Spleen (tissue), 11 donors: ENCODE measurements around the gene TP63. TPM values are rescaled to one million over a fixed set of nuclear protein-coding genes. Genes with fewer than 3 reads are reported as not detected.

Experiments used
- DNase-seq: peaks from one replicate; pipeline ENCODE4 v3.0.0-alpha.2; 2020
- H3K27ac ChIP-seq, 8 donors: fragments of 200-600 bp; sonication (generic) in 7 of 8; 1 replicate in 4 of 8; 2 replicates in 4 of 8; pipeline versions ENCODE4 v1.5.0 to v1.8.0; 2016 to 2021; ENCODE audit warnings: inconsistent platforms in 4 of 8, mild to moderate bottlenecking in 4 of 8, moderate library complexity in 1 of 8
- H3K27me3 ChIP-seq, 7 donors: fragments of 200-600 bp; sonication (generic) in 6 of 7; replicated peaks in 1 of 7; 1 replicate in 4 of 7; 2 replicates in 3 of 7; pipeline versions ENCODE4 v1.5.0 to v1.8.0; 2016 to 2021; ENCODE audit warnings: inconsistent platforms in 3 of 7, mild to moderate bottlenecking in 1 of 7
- H3K36me3 ChIP-seq, 6 donors: fragments of 200-600 bp; sonication (generic) in 5 of 6; 1 replicate in 4 of 6; 2 replicates in 2 of 6; pipeline versions ENCODE4 v1.5.0 to v1.8.0; 2016 to 2021; ENCODE audit warnings: inconsistent platforms in 2 of 6
- H3K4me1 ChIP-seq, 6 donors: fragments of 200-600 bp; sonication (generic) in 5 of 6; 1 replicate in 3 of 6; 2 replicates in 3 of 6; pipeline versions ENCODE4 v1.5.0 to v1.8.0; 2016 to 2021; ENCODE audit warnings: inconsistent platforms in 3 of 6
- H3K4me3 ChIP-seq, 8 donors: fragments of 200-600 bp; sonication (generic) in 7 of 8; 1 replicate in 4 of 8; 2 replicates in 4 of 8; pipeline versions ENCODE4 v1.5.0 to v1.8.0; 2016 to 2021; ENCODE audit warnings: inconsistent platforms in 4 of 8, mild to moderate bottlenecking in 4 of 8, moderate library complexity in 2 of 8
- H3K9me3 ChIP-seq, 8 donors: fragments of 200-600 bp; sonication (generic) in 7 of 8; 1 replicate in 4 of 8; 2 replicates in 4 of 8; pipeline versions ENCODE4 v1.5.0 to v1.8.0; 2016 to 2021; ENCODE audit warnings: inconsistent platforms in 4 of 8
- POLR2A ChIP-seq, 3 donors: fragments of 450-650 bp; IDR thresholded peaks; one replicate each; pipeline ENCODE4 v1.5.1; 2017; ENCODE audit warnings: antibody characterized with exemption in 3 of 3, mild to moderate bottlenecking in 1 of 3
- POLR2AphosphoS5 ChIP-seq, 3 donors: sonication (generic); formaldehyde crosslinking; IDR thresholded peaks; one replicate each; pipeline ENCODE4 v1.5.1; 2017; ENCODE audit warnings: antibody characterized with exemption in 3 of 3
- WGBS, 5 donors: extraction: QIAGEN DNeasy Blood & Tissue Kit in 3 of 5; methylation state at CpG; one replicate each; pipeline versions ENCODE4 v1.1.5 to v1.1.7; 2013 to 2018; 5-methylcytosine and 5-hydroxymethylcytosine counted together
- intact Hi-C: fragments of 100-400 bp; cut with DNase I; formaldehyde crosslinking; loops from one replicate; pipeline ENCODE4 v1.15.0; 2023; ENCODE audit warnings: low total_unique reads
- polyA plus RNA-seq, 3 donors: library from polyadenylated mRNA; stranded (reverse); fragments of 200-250 nt; gene quantifications; one replicate each; pipeline ENCODE4 v1.2.1, GENCODE V29; 2013
- total RNA-seq, 7 donors: library from RNA; depleted of rRNA in 3 of 7; stranded (reverse); fragments of >200 nt in 3 of 7; fragmentation: NEBNext Ultra II Directional in 4 of 7; extraction: Animal tissue kit (Norgen Biotek cat#: 25700) in 4 of 7; gene quantifications; one replicate each; pipeline versions ENCODE4 v1.1.0 to v1.2.1, GENCODE V29; 2016 to 2021
- TF ChIP-seq, protein P1 (sequence below), 11 experiments: fragments of 200-600 bp in 7 of 11; fragments of 450-650 bp in 4 of 11; sonication (generic) in 4 of 11; IDR thresholded peaks in 8 of 11; conservative IDR thresholded peaks in 3 of 11; 1 replicate in 7 of 11; 2 replicates in 4 of 11; pipeline versions ENCODE4 v1.4.0 to v1.8.0; 2016 to 2021; ENCODE audit warnings: antibody characterized with exemption in 11 of 11, inconsistent platforms in 4 of 11, mild to moderate bottlenecking in 1 of 11
- donor health status: healthy with polysubstance abuse.
- donor health status: DM: no; HTN: no; CAD: no; lungs with moderate emphysema.
- donor health status: DM: no; HTN: no; CAD: no.
- donor health status: Bipolar disorder and iron deficiency.
- donor health status: healthy.
- donor health status: DM: no; HTN: no; CAD: no.
- donor health status: DM: yes; HTN: yes; CAD: no.

TP63 gene
- total and polyA plus RNA-seq, 10 donors: 0.09 to 0.68 (median 0.29) TPM

DNA sequence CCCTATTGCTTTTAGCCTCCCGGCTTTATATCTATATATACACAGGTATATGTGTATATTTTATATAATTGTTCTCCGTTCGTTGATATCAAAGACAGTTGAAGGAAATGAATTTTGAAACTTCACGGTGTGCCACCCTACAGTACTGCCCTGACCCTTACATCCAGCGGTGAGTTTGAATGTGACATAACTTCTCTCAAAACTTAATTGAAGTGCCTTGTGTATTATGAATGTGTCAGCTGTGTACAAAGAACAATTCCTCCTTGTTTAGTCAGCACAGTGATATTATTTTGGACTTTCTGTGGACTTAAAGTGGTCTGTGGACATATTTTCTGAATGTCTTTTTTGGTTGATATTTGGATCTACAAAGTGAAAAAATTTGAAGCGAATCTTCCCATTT lies 220 bp downstream of the TP63 start:
- intact Hi-C loops: no loop called here
- no peak for TF ChIP-seq POLR2AphosphoS5 (IDR thresholded peaks at IDR 0.05)
- H3K27me3 ChIP-seq: no peaks in the 10 kb centered on the region
- H3K9me3 ChIP-seq: no peaks in the 10 kb centered on the region
- 76 to 87% (median 82%) methylated on average over 6 of the region's 6 CpGs for WGBS, 5 donors
- H3K36me3 ChIP-seq: no peaks in the 10 kb centered on the region
- H3K27ac ChIP-seq: no peak overlapping the region
- H3K4me3 ChIP-seq: no peak overlapping the region
- H3K4me1 ChIP-seq: peaks cover 0 to 14% (median 3%) of the 10 kb centered on the region in 6 donors
- no peak for DNase-seq

DNA sequence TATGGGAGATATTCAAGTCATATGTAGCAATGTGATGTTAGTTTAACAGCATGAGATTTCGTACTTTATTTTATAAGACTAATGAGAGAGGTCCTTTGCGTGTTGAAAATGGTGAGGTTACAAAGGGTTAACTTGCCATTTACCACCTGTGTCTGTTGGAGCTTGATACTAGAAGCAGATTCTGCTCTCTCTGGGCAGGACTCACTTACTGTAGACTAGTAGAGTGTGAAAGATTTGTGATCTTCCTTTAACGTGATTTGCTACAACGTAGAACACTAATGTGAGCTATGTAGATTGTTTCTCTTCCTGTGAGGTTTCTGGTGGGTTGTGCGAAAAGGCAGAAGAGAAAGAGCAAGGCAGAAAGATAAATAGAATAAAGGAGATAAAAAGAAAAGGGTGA lies 1.1 kb downstream of the TP63 start:
- peaks cover 0 to 14% (median 3%) of the 10 kb centered on the region in 6 donors for H3K4me1 ChIP-seq
- H3K36me3 ChIP-seq: no peaks in the 10 kb centered on the region
- WGBS, 5 donors: 59 to 70% (median 66%) methylated on average over 5 of the region's 5 CpGs
- H3K4me3 ChIP-seq: no peak overlapping the region
- no peaks in the 10 kb centered on the region for H3K27me3 ChIP-seq
- TF ChIP-seq POLR2A (IDR thresholded peaks at IDR 0.05) (no peak), POLR2AphosphoS5 (IDR thresholded peaks at IDR 0.05) (no peak)
- TF ChIP-seq, protein P1, sequence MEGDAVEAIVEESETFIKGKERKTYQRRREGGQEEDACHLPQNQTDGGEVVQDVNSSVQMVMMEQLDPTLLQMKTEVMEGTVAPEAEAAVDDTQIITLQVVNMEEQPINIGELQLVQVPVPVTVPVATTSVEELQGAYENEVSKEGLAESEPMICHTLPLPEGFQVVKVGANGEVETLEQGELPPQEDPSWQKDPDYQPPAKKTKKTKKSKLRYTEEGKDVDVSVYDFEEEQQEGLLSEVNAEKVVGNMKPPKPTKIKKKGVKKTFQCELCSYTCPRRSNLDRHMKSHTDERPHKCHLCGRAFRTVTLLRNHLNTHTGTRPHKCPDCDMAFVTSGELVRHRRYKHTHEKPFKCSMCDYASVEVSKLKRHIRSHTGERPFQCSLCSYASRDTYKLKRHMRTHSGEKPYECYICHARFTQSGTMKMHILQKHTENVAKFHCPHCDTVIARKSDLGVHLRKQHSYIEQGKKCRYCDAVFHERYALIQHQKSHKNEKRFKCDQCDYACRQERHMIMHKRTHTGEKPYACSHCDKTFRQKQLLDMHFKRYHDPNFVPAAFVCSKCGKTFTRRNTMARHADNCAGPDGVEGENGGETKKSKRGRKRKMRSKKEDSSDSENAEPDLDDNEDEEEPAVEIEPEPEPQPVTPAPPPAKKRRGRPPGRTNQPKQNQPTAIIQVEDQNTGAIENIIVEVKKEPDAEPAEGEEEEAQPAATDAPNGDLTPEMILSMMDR (IDR thresholded peaks at IDR 0.05 in 8 of 11, conservative IDR thresholded peaks at IDR 0.05 in 3 of 11): no peak
- no peak for DNase-seq
- no peaks in the 10 kb centered on the region for H3K9me3 ChIP-seq
- intact Hi-C loops: no loop called here
- no peak overlapping the region for H3K27ac ChIP-seq

DNA sequence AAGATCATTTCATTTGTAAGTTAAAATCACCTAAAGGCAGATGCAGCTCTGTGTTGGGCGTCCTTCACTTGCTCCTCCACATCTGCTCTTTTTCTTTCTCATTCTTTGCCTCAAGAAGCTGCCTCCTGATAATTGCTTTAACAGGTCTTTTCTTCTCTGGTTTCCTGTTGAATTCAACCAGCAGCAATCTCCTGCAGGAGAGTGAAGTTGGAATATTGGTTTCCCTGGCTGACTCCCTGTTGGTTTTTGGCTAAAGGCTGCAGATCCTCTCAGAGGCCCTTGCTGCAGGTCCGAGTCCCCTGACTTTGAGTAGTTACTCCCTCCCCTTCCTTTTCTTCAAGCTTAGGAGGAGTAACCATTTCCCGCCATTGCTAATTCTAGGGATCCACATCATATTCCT lies 4.2 kb downstream of the TP63 start:
- peaks cover 0 to 7% (median under 1%) of the 10 kb centered on the region in 6 donors for H3K4me1 ChIP-seq
- intact Hi-C loops: no loop called here
- no peak overlapping the region for H3K4me3 ChIP-seq
- no peaks in the 10 kb centered on the region for H3K36me3 ChIP-seq
- H3K9me3 ChIP-seq: no peaks in the 10 kb centered on the region
- no peak for TF ChIP-seq POLR2AphosphoS5 (IDR thresholded peaks at IDR 0.05)
- TF ChIP-seq POLR2A (IDR thresholded peaks at IDR 0.05): no peak
- TF ChIP-seq, protein P1 (IDR thresholded peaks at IDR 0.05 in 8 of 11, conservative IDR thresholded peaks at IDR 0.05 in 3 of 11): no peak
- no peak for DNase-seq
- no peaks in the 10 kb centered on the region for H3K27me3 ChIP-seq
- 67 to 90% (median 81%) methylated on average over 3 of the region's 3 CpGs for WGBS, 5 donors
- H3K27ac ChIP-seq: no peak overlapping the region

DNA sequence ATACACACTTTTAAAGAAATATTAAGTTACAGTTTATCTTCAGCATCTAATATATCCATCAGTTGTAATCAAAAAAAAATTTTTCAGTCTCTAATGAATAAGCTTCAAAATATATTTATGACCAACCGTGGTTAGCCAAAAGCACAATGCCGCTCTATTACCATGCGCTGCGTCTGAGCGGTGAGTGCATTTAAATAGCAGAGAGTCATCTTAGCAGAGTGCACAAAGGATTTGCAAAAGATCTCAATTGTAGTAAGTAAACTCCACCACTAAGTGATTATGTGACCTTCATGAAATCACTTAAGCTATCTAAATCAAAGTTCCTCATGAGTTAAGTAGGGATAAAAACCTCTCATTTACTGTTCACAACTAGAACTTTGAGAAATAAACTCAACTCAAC lies 4.9 kb downstream of the TP63 start:
- TF ChIP-seq POLR2AphosphoS5 (IDR thresholded peaks at IDR 0.05) (no peak), POLR2A (IDR thresholded peaks at IDR 0.05) (no peak)
- TF ChIP-seq, protein P1 (IDR thresholded peaks at IDR 0.05 in 8 of 11, conservative IDR thresholded peaks at IDR 0.05 in 3 of 11): no peak
- intact Hi-C loops: no loop called here
- Histone ChIP-seq H3K36me3 (no peaks in the 10 kb centered on the region), H3K4me3 (no peak overlapping the region), H3K9me3 (no peaks in the 10 kb centered on the region), H3K27ac (no peak overlapping the region), H3K4me1 (peaks cover 0 to 1% (median 0%) of the 10 kb centered on the region in 6 donors), H3K27me3 (no peaks in the 10 kb centered on the region)
- no peak for DNase-seq
- WGBS, 5 donors: 84 to 97% (median 96%) methylated on average over 5 of the region's 5 CpGs

DNA sequence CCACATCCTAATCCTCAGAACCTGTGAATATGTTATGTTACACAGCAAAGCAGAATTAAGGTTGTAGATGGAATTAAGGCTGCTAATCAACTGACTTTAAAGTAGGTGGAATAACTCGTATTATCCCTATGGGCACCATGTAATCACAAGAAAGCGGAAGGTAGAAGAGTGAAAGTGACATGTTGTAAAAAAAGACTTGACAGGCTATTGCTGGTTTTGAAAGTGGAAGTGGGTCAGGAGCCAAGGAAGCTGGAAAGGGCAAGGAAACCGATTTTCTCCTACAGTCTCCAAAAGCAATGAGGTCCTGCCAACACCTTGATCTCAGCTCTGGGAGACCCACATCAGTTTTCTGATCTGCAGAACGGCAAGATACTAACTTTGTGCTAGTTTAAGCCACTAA lies 6.6 kb downstream of the TP63 start:
- no peaks in the 10 kb centered on the region for H3K9me3 ChIP-seq
- 79 to 90% (median 84%) methylated on average over 4 of the region's 4 CpGs for WGBS, 5 donors
- no peaks in the 10 kb centered on the region for H3K4me1 ChIP-seq
- no peaks in the 10 kb centered on the region for H3K36me3 ChIP-seq
- TF ChIP-seq POLR2AphosphoS5 (IDR thresholded peaks at IDR 0.05) (no peak), POLR2A (IDR thresholded peaks at IDR 0.05) (no peak)
- TF ChIP-seq, protein P1 (IDR thresholded peaks at IDR 0.05 in 8 of 11, conservative IDR thresholded peaks at IDR 0.05 in 3 of 11): no peak
- H3K27ac ChIP-seq: no peak overlapping the region
- H3K27me3 ChIP-seq: no peaks in the 10 kb centered on the region
- no peak overlapping the region for H3K4me3 ChIP-seq
- DNase-seq: no peak
- intact Hi-C loops: no loop called here
